GM23338 (cell line): Measurements from ENCODE around the gene TBC1D17. TPM values are rescaled to one million over a fixed set of nuclear protein-coding genes. Genes with fewer than 3 reads are reported as not detected.

Experiments used
- CREB1 ChIP-seq: fragments of 250-450 bp; sonication (Bioruptor Pico); IDR thresholded peaks from 2 replicates; pipeline ENCODE4 v1.5.0; 2020; ENCODE audit warnings: low read depth, mild to moderate bottlenecking, moderate library complexity
- ETS1 ChIP-seq: IDR thresholded peaks from 2 replicates; pipeline ENCODE4 v1.6.1; 2016; ENCODE audit warnings: antibody characterized with exemption
- EZH2phosphoT487 ChIP-seq: fragments of 200-600 bp; sonication (generic); IDR thresholded peaks from one replicate; pipeline ENCODE4 v1.8.1; 2018; ENCODE audit warnings: antibody characterized with exemption; ENCODE audit not compliant: unreplicated experiment
- JUNB ChIP-seq: IDR thresholded peaks from one replicate; pipeline ENCODE4 v1.6.1; 2016; ENCODE audit warnings: antibody characterized with exemption; ENCODE audit not compliant: unreplicated experiment
- ZNF114 ChIP-seq: fragments of 250-450 bp; sonication (Bioruptor Pico); IDR thresholded peaks from 2 replicates; pipeline ENCODE4 v1.5.0; 2020; ENCODE audit warnings: mild to moderate bottlenecking, moderate library complexity
- ZNF331 ChIP-seq: fragments of 250-450 bp; sonication (Bioruptor Pico); IDR thresholded peaks from 2 replicates; pipeline ENCODE4 v1.5.0; 2020; ENCODE audit warnings: low read depth, mild to moderate bottlenecking, moderate library complexity
- ZNF462 ChIP-seq: fragments of 250-450 bp; sonication (Bioruptor Pico); IDR thresholded peaks from 2 replicates; pipeline ENCODE4 v1.5.0; 2020; ENCODE audit warnings: mild to moderate bottlenecking, moderate library complexity
- polyA plus RNA-seq: library from polyadenylated mRNA; unstranded; fragments of >200 nt; fragmentation: Nextera tagmentation; extraction: Ambion mirVana; gene quantifications from 2 replicates; pipeline ENCODE4 v1.2.1, GENCODE V29; 2016
- total RNA-seq: library from RNA; depleted of rRNA; stranded (reverse); fragments of >200 nt; shearing (Covaris generic); gene quantifications from 2 replicates; pipeline ENCODE4 v1.2.3, GENCODE V29; 2014
- TF ChIP-seq, protein P1 (sequence below): IDR thresholded peaks from one replicate; pipeline ENCODE4 v1.6.1; 2018; ENCODE audit warnings: antibody characterized with exemption; ENCODE audit not compliant: unreplicated experiment

TBC1D17 gene
- total and polyA plus RNA-seq, 2 experiments from 2014 or later: 19.3 to 43.1 TPM

GRCh38 chr19:49840321-49840720 is 37.2 kb upstream of the TBC1D17 start (continued):
- TF ChIP-seq ZNF462 (CRISPR knock-in tag): no peak
- no peak for TF ChIP-seq ETS1
- TF ChIP-seq ZNF331 (CRISPR knock-in tag): no peak
- TF ChIP-seq JUNB: no peak
- TF ChIP-seq ZNF114: no peak
- TF ChIP-seq, protein P1, sequence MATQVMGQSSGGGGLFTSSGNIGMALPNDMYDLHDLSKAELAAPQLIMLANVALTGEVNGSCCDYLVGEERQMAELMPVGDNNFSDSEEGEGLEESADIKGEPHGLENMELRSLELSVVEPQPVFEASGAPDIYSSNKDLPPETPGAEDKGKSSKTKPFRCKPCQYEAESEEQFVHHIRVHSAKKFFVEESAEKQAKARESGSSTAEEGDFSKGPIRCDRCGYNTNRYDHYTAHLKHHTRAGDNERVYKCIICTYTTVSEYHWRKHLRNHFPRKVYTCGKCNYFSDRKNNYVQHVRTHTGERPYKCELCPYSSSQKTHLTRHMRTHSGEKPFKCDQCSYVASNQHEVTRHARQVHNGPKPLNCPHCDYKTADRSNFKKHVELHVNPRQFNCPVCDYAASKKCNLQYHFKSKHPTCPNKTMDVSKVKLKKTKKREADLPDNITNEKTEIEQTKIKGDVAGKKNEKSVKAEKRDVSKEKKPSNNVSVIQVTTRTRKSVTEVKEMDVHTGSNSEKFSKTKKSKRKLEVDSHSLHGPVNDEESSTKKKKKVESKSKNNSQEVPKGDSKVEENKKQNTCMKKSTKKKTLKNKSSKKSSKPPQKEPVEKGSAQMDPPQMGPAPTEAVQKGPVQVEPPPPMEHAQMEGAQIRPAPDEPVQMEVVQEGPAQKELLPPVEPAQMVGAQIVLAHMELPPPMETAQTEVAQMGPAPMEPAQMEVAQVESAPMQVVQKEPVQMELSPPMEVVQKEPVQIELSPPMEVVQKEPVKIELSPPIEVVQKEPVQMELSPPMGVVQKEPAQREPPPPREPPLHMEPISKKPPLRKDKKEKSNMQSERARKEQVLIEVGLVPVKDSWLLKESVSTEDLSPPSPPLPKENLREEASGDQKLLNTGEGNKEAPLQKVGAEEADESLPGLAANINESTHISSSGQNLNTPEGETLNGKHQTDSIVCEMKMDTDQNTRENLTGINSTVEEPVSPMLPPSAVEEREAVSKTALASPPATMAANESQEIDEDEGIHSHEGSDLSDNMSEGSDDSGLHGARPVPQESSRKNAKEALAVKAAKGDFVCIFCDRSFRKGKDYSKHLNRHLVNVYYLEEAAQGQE: no peak
- no peak for TF ChIP-seq CREB1 (CRISPR knock-in tag)
- no peak for TF ChIP-seq EZH2phosphoT487
